AG04450 (cell line): Measurements from ENCODE around the gene BAZ2B. TPM values are rescaled to one million over a fixed set of nuclear protein-coding genes. Genes with fewer than 3 reads are reported as not detected.

ENCODE experiments used
- CTCF ChIA-PET: fragments of 300-600, 350-600 bp; formaldehyde crosslinking; extraction: SDS; loops from one replicate; lab custom pipeline; 2022; ENCODE audit warnings: antibody characterized with exemption, inconsistent platforms; lab: Charles Lee
- POLR2A ChIA-PET: fragments of 350-600 bp; formaldehyde crosslinking; extraction: SDS; loops from one replicate; lab custom pipeline; 2021; ENCODE audit warnings: antibody characterized with exemption, inconsistent platforms; lab: Yijun Ruan, JAX
- DNase-seq: peaks from one replicate; pipeline ENCODE4 v3.0.0-alpha.2; 2011; ENCODE audit warnings: low read depth, low spot score
- H3K27ac ChIP-seq: one replicate; pipeline ENCODE4 v1.5.1; 2012; ENCODE audit warnings: low read depth, low read length, control low read depth
- H3K27me3 ChIP-seq: one replicate; pipeline ENCODE4 v1.6.0; 2012; ENCODE audit warnings: low read length; ENCODE audit not compliant: control insufficient read depth, insufficient read depth
- H3K4me3 ChIP-seq: 2 replicates; pipeline ENCODE4 v1.5.1; 2011; ENCODE audit warnings: mild to moderate bottlenecking, low read depth, low read length, control low read depth
- H3K9me3 ChIP-seq: 2 replicates; pipeline ENCODE4 v1.5.1; 2012; ENCODE audit warnings: low read length; ENCODE audit not compliant: control insufficient read depth, insufficient read depth
- polyA plus RNA-seq: library from polyadenylated mRNA; depleted of rRNA; stranded (reverse); fragments of >200 nt; gene quantifications from 2 replicates; pipeline ENCODE4 v1.2.3, GENCODE V29; 2011
- TF ChIP-seq, protein P1 (sequence below): IDR thresholded peaks from 2 replicates; pipeline ENCODE4 v1.5.1; 2011; ENCODE audit warnings: low read depth, low read length, control low read depth, inconsistent platforms

Gene BAZ2B
- polyA plus RNA-seq, 1 experiment, result 44.7 TPM

DNA sequence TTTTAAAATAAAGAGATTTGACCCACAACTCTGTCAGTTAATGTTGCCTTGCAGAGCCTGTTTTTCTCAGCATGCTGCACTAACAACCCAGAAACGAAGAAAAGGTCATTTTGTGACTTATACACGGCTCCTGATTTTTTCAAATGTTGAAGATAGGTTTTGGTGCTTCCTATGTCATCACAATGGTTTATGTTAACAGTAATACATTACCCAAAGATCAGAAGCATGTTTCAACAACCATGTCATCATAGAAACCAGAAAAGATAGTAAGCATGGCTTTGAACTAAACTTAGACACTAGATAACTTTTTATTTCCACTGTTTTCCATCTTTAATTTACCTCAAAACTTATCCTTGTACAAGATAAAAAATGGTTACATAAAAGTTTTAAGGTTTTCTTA, 10.1 kb downstream of the BAZ2B start:
- ChIA-PET POLR2A (interaction anchor here (2.4 kb wide), 1 partner anchor 9 kb away, joined by 19 read pairs; no protein-coding TSS in a partner anchor), CTCF (no interaction called here)
- H3K9me3 ChIP-seq, result no peaks in the 10 kb centered on the region
- H3K27me3 ChIP-seq, result no peaks in the 10 kb centered on the region
- no peak for DNase-seq
- TF ChIP-seq, protein P1, sequence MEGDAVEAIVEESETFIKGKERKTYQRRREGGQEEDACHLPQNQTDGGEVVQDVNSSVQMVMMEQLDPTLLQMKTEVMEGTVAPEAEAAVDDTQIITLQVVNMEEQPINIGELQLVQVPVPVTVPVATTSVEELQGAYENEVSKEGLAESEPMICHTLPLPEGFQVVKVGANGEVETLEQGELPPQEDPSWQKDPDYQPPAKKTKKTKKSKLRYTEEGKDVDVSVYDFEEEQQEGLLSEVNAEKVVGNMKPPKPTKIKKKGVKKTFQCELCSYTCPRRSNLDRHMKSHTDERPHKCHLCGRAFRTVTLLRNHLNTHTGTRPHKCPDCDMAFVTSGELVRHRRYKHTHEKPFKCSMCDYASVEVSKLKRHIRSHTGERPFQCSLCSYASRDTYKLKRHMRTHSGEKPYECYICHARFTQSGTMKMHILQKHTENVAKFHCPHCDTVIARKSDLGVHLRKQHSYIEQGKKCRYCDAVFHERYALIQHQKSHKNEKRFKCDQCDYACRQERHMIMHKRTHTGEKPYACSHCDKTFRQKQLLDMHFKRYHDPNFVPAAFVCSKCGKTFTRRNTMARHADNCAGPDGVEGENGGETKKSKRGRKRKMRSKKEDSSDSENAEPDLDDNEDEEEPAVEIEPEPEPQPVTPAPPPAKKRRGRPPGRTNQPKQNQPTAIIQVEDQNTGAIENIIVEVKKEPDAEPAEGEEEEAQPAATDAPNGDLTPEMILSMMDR, result no peak
- no peak overlapping the region for H3K27ac ChIP-seq
- no peak overlapping the region for H3K4me3 ChIP-seq

DNA sequence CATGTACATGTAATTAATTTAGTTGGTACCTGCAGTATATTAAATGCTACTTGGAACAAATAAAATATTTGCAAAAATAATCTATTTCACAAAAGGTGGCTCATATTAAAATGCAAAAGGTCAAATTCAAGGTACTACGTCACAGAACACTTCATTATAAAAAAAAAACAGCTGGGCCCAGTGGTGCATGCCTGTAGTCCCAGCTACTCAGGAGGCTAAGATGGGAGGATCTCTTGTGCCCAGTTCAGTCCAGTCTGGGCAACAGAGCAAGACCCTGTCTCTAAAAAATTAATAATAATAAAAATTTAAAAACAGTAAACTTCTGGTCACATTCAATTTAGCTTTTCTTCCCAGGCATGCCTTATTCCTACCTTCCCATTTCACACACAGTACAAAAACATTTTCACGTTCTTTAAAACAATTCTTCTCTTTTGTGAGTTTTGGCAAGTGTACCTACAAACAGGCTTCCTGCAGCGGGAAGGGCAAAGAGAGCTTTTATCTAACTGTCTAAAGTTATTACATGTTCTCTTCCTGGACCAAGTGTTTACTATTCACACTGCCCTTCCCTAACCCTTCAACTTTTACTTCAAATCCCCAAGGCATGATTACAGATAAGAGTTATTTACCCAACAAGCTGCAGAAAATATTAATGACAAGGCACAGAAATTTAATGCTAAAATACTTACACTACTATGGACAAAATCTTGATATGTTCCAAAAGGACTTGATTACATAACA, 10.7 kb downstream of the BAZ2B start:
- ChIA-PET POLR2A (interaction anchor here (1.1 to 2.4 kb wide), 2 partner anchors 9 to 106 kb away, joined by 4 to 19 read pairs; no protein-coding TSS in a partner anchor), CTCF (no interaction called here)
- Histone ChIP-seq H3K27me3 (no peaks in the 10 kb centered on the region), H3K27ac (no peak overlapping the region), H3K9me3 (no peaks in the 10 kb centered on the region), H3K4me3 (no peak overlapping the region)
- no peak for DNase-seq
- TF ChIP-seq, protein P1, result no peak

DNA sequence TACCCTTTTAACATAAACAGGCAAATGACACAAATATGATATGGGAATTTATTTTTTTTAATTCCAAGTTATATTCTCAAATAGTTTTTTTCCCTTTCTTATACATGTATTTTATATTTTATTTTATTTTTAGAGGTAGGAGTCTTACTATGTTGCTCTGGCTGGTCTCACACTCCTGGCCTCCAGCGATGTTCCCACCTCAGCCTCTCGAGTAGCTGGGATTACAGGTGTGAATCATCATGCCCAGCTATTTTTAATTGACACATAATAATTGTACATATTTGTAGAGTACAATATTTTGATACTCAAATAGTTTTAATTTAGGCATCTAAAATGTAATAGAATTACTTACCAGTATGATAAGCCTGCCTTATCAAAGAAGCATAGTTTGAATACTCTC, 12.2 kb downstream of the BAZ2B start:
- H3K4me3 ChIP-seq, result no peak overlapping the region
- no peaks in the 10 kb centered on the region for H3K27me3 ChIP-seq
- H3K27ac ChIP-seq, result no peak overlapping the region
- POLR2A ChIA-PET, result interaction anchor here (2.4 kb wide), 1 partner anchor 11 kb away, joined by 19 read pairs; no protein-coding TSS in a partner anchor
- DNase-seq, result no peak
- CTCF ChIA-PET, result interaction anchor here (0.6 kb wide), 1 partner anchor 1458 kb away, joined by 3 read pairs; no protein-coding TSS in a partner anchor
- no peaks in the 10 kb centered on the region for H3K9me3 ChIP-seq
- TF ChIP-seq, protein P1, result no peak

DNA sequence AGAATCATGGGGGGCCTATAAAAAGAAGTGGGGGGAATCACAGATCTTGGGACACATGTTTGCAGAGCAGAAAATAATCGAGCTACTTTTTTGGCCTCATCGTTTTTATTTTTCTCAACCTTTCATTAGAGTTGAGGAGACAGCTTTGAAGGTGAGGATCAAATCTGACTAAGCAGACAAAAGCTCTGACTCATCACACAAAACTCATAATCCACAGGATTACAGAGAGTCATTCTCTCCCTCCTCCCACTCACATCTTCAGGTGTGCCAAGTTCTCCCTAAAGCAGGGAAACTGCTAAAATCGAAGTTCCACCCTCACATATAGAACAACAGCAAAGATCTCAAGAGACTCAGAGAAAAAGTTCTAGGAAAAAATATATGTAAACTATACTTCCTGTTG, 15.6 kb downstream of the BAZ2B start:
- POLR2A ChIA-PET, result no interaction called here
- H3K27me3 ChIP-seq, result no peaks in the 10 kb centered on the region
- CTCF ChIA-PET, result no interaction called here
- no peak overlapping the region for H3K4me3 ChIP-seq
- H3K9me3 ChIP-seq, result no peaks in the 10 kb centered on the region
- TF ChIP-seq, protein P1, result no peak
- no peak for DNase-seq
- H3K27ac ChIP-seq, result no peak overlapping the region

DNA sequence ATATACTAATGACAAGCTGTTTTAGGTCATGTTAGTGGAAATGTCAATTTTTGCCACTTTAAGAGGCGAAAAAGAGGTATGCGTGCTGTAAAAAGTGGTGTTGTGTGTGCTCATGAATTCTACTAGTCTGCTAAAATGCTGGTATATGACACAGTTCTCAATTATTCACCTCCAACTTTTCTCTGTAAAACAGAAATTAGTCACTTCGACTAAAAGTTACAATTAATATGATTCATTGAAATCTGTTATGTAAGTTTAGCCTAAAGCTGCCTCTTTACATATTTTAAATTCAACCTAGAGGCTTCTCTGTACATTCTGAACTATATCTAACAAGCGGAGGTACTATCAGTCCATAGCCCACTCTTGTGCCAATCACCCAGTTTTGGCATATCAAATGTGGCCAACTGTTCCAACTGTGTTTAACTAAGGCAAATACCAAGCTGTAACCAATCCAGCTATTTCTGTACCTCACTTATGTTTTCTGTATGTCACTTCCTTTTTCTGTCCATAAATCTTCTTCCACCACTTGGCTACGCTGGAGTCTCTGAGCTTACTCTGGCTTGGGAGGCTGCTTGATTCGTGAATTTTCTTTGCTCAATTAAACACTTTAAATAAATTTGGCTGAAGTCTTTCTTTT, 20.8 kb downstream of the BAZ2B start:
- no peak overlapping the region for H3K4me3 ChIP-seq
- ChIA-PET CTCF (interaction anchor here (0.6 kb wide), 2 partner anchors 20 to 1740 kb away, joined by 3 to 7 read pairs; no protein-coding TSS in a partner anchor), POLR2A (interaction anchor here (1.1 kb wide), 1 partner anchor 19 kb away, joined by 13 read pairs; no protein-coding TSS in a partner anchor)
- H3K27me3 ChIP-seq, result no peaks in the 10 kb centered on the region
- no peak for DNase-seq
- H3K27ac ChIP-seq, result no peak overlapping the region
- TF ChIP-seq, protein P1, result no peak
- H3K9me3 ChIP-seq, result no peaks in the 10 kb centered on the region
